Stimulated activated naive B cell treated with anti-CD40 and anti-IgM and Interleukin-4, amounts not matched to agents 10 μg/mL and 1 μg/mL and 100 μg/mL, for 72 hours (primary cell): Measurements from ENCODE around the gene NAA25.
"Not testable (repeated sequence)": the region's sequence is repeated elsewhere in the genome, so short reads cannot be mapped to it uniquely, and the experiment has no call there.

Experiments
- ATAC-seq, 2 donors: fragments of 150-1000 bp; cut with Tn5 transposase; replicated peaks; 2 replicates each; pipeline ENCODE4 v1.10.0; 2021; ENCODE audit warnings: moderate library complexity in 1 of 2
- DNase-seq: peaks from one replicate; pipeline ENCODE4 v3.0.0; 2021
- H3K27ac Mint-ChIP-seq: one replicate; pipeline ENCODE4 v1.8.0; 2022; ENCODE audit warnings: mild to moderate bottlenecking, mixed read lengths
- H3K27me3 Mint-ChIP-seq, 2 donors: one replicate each; pipeline ENCODE4 v1.8.0; 2022; ENCODE audit warnings: mixed read lengths in 2 of 2
- H3K36me3 Mint-ChIP-seq, 2 donors: one replicate each; pipeline ENCODE4 v1.8.0; 2022; ENCODE audit warnings: mixed read lengths in 2 of 2, mild to moderate bottlenecking in 1 of 2
- H3K4me1 Mint-ChIP-seq, 2 donors: one replicate each; pipeline ENCODE4 v1.8.0; 2022; ENCODE audit warnings: mixed read lengths in 2 of 2, mild to moderate bottlenecking in 1 of 2
- H3K4me3 Mint-ChIP-seq, 2 donors: one replicate each; pipeline ENCODE4 v1.8.0; 2022; ENCODE audit warnings: mild to moderate bottlenecking in 2 of 2, mixed read lengths in 2 of 2, moderate library complexity in 1 of 2
- H3K9me3 Mint-ChIP-seq, 2 donors: one replicate each; pipeline ENCODE4 v1.8.0; 2022; ENCODE audit warnings: mixed read lengths in 2 of 2, mild to moderate bottlenecking in 1 of 2

NAA25 gene

GRCh38 chr12:112001576-112001975 is 107.0 kb downstream of the NAA25 start:
- H3K27ac Mint-ChIP-seq, result no peak overlapping the region
- H3K27me3 Mint-ChIP-seq, result peaks cover 13% of the 10 kb centered on the region in 2 donors
- no peak for DNase-seq
- H3K9me3 Mint-ChIP-seq, result no peaks in the 10 kb centered on the region
- H3K4me1 Mint-ChIP-seq, result peaks cover 16 to 45% of the 10 kb centered on the region in 2 donors
- no peak for ATAC-seq
- peaks cover 5 to 15% of the 10 kb centered on the region in 2 donors for H3K36me3 Mint-ChIP-seq
- no peak overlapping the region for H3K4me3 Mint-ChIP-seq

- Mint-ChIP-seq H3K4me1 (peaks cover 11 to 37% of the 10 kb centered on the region in 2 donors), H3K27me3 (peaks cover 13% of the 10 kb centered on the region in 2 donors), H3K36me3 (peaks cover 5 to 15% of the 10 kb centered on the region in 2 donors), H3K27ac (no peak overlapping the region), H3K4me3 (no peak overlapping the region), H3K9me3 (no peaks in the 10 kb centered on the region)
- no peak for DNase-seq
- ATAC-seq, result no peak
These were observed 107.8 kb downstream of the NAA25 start for GRCh38 chr12:112000820-112001219.

- peaks cover 17 to 41% of the 10 kb centered on the region in 2 donors for H3K4me1 Mint-ChIP-seq
- not testable (repeated sequence) for ATAC-seq
These were observed 109.5 kb downstream of the NAA25 start for GRCh38 chr12:111999129-111999528.

GRCh38 chr12:111998015-111998414 is 110.6 kb downstream of the NAA25 start:
- DNase-seq (no peak), ATAC-seq (no peak)
- H3K27me3 Mint-ChIP-seq, result peaks cover 13 to 18% of the 10 kb centered on the region in 2 donors
- peaks cover 4 to 11% of the 10 kb centered on the region in 2 donors for H3K36me3 Mint-ChIP-seq
- no peaks in the 10 kb centered on the region for H3K9me3 Mint-ChIP-seq
- H3K27ac Mint-ChIP-seq, result no peak overlapping the region
- H3K4me3 Mint-ChIP-seq, result no peak overlapping the region
- H3K4me1 Mint-ChIP-seq, result peaks cover 26 to 52% of the 10 kb centered on the region in 2 donors

More at GRCh38 chr12:111999129-111999528, 109.5 kb downstream of the NAA25 start:
- H3K27ac Mint-ChIP-seq, DNase-seq, H3K9me3 Mint-ChIP-seq, H3K4me3 Mint-ChIP-seq: not testable (repeated sequence)
- Mint-ChIP-seq H3K36me3 (peaks cover 4 to 11% of the 10 kb centered on the region in 2 donors), H3K27me3 (peaks cover 13% of the 10 kb centered on the region in 2 donors)

- H3K27me3 Mint-ChIP-seq, result peaks cover 13 to 18% of the 10 kb centered on the region in 2 donors
- H3K9me3 Mint-ChIP-seq, result no peaks in the 10 kb centered on the region
- H3K36me3 Mint-ChIP-seq, result peaks cover 4 to 11% of the 10 kb centered on the region in 2 donors
- DNase-seq (no peak), ATAC-seq (no peak)
- H3K4me3 Mint-ChIP-seq, result no peak overlapping the region
- H3K27ac Mint-ChIP-seq, result no peak overlapping the region
- peaks cover 29 to 52% of the 10 kb centered on the region in 2 donors for H3K4me1 Mint-ChIP-seq
These were observed 111.3 kb downstream of the NAA25 start for GRCh38 chr12:111997300-111997699.

- H3K27ac Mint-ChIP-seq, result no peak overlapping the region
- no peak for ATAC-seq
- H3K4me3 Mint-ChIP-seq, result no peak overlapping the region
- peaks cover 32 to 47% of the 10 kb centered on the region in 2 donors for H3K4me1 Mint-ChIP-seq
- H3K9me3 Mint-ChIP-seq, result no peaks in the 10 kb centered on the region
- no peak for DNase-seq
- peaks cover 19 to 24% of the 10 kb centered on the region in 2 donors for H3K27me3 Mint-ChIP-seq
- H3K36me3 Mint-ChIP-seq, result peaks cover 4 to 16% of the 10 kb centered on the region in 2 donors
These were observed 112.7 kb downstream of the NAA25 start for GRCh38 chr12:111995782-111996480.

- not testable (repeated sequence) for H3K9me3 Mint-ChIP-seq
- H3K4me1 Mint-ChIP-seq, result peaks cover 28 to 42% of the 10 kb centered on the region in 2 donors
These were observed 114.1 kb downstream of the NAA25 start for GRCh38 chr12:111994211-111995111.

GRCh38 chr12:111993292-111994150 is 115.1 kb downstream of the NAA25 start:
- DNase-seq, result no peak
- Mint-ChIP-seq H3K4me3 (peak overlapping the region; percentile 60 to 79), H3K27me3 (peaks cover 16 to 23% of the 10 kb centered on the region in 2 donors), H3K27ac (no peak overlapping the region), H3K4me1 (peaks cover 28 to 42% of the 10 kb centered on the region in 2 donors), H3K36me3 (peaks cover 7 to 16% of the 10 kb centered on the region in 2 donors), H3K9me3 (no peaks in the 10 kb centered on the region)
- ATAC-seq, result peak; percentile 74 to 77

More at GRCh38 chr12:111994211-111995111, 114.1 kb downstream of the NAA25 start:
- H3K36me3 Mint-ChIP-seq, result peaks cover 2 to 14% of the 10 kb centered on the region in 2 donors
- H3K4me3 Mint-ChIP-seq, result peak overlapping the region; percentile 60 to 79
- peaks cover 17 to 18% of the 10 kb centered on the region in 2 donors for H3K27me3 Mint-ChIP-seq
- peak; percentile 51 to 68 for ATAC-seq
- H3K27ac Mint-ChIP-seq, result not testable (repeated sequence)
- DNase-seq, result peak; percentile 25

GRCh38 chr12:111992464-111992863 is 116.1 kb downstream of the NAA25 start:
- ATAC-seq (peak in 1 of 2 donors; percentile 24), DNase-seq (no peak)
- no peak overlapping the region for H3K27ac Mint-ChIP-seq
- H3K9me3 Mint-ChIP-seq, result no peaks in the 10 kb centered on the region
- H3K36me3 Mint-ChIP-seq, result peaks cover 7 to 18% of the 10 kb centered on the region in 2 donors
- H3K4me3 Mint-ChIP-seq, result no peak overlapping the region
- peaks cover 28 to 42% of the 10 kb centered on the region in 2 donors for H3K4me1 Mint-ChIP-seq
- peaks cover 13 to 18% of the 10 kb centered on the region in 2 donors for H3K27me3 Mint-ChIP-seq

- peaks cover 11 to 18% of the 10 kb centered on the region in 2 donors for H3K27me3 Mint-ChIP-seq
- no peak overlapping the region for H3K27ac Mint-ChIP-seq
- peaks cover 28 to 42% of the 10 kb centered on the region in 2 donors for H3K4me1 Mint-ChIP-seq
- no peak overlapping the region for H3K4me3 Mint-ChIP-seq
- DNase-seq (no peak), ATAC-seq (peak; percentile 52 to 59)
- peaks cover 7 to 19% of the 10 kb centered on the region in 2 donors for H3K36me3 Mint-ChIP-seq
- no peaks in the 10 kb centered on the region for H3K9me3 Mint-ChIP-seq
These were observed 116.6 kb downstream of the NAA25 start for GRCh38 chr12:111991946-111992345.

GRCh38 chr12:111991535-111991934 is 117.0 kb downstream of the NAA25 start:
- Mint-ChIP-seq H3K27ac (no peak overlapping the region), H3K9me3 (no peaks in the 10 kb centered on the region), H3K4me1 (peaks cover 28 to 42% of the 10 kb centered on the region in 2 donors), H3K36me3 (peaks cover 7 to 19% of the 10 kb centered on the region in 2 donors), H3K27me3 (peaks cover 11 to 18% of the 10 kb centered on the region in 2 donors), H3K4me3 (no peak overlapping the region)
- ATAC-seq (no peak), DNase-seq (no peak)

GRCh38 chr12:111984820-111985219 is 123.8 kb downstream of the NAA25 start:
- peaks cover 9 to 18% of the 10 kb centered on the region in 2 donors for H3K36me3 Mint-ChIP-seq
- no peaks in the 10 kb centered on the region for H3K4me1 Mint-ChIP-seq
- no peak for DNase-seq
- no peaks in the 10 kb centered on the region for H3K9me3 Mint-ChIP-seq
- H3K4me3 Mint-ChIP-seq, result no peak overlapping the region
- H3K27ac Mint-ChIP-seq, result no peak overlapping the region
- H3K27me3 Mint-ChIP-seq, result peaks cover 0 to 10% of the 10 kb centered on the region in 2 donors
- ATAC-seq, result no peak

GRCh38 chr12:111981987-111982386 is 126.6 kb downstream of the NAA25 start:
- no peaks in the 10 kb centered on the region for H3K4me1 Mint-ChIP-seq
- H3K9me3 Mint-ChIP-seq, result no peaks in the 10 kb centered on the region
- H3K27me3 Mint-ChIP-seq, result no peaks in the 10 kb centered on the region
- no peak overlapping the region for H3K27ac Mint-ChIP-seq
- H3K4me3 Mint-ChIP-seq, result no peak overlapping the region
- H3K36me3 Mint-ChIP-seq, result peaks cover 2 to 4% of the 10 kb centered on the region in 2 donors
- no peak for DNase-seq
- ATAC-seq, result no peak
